HepG2 (cell line): ENCODE measurements around the gene PRR22. TPM values are rescaled to one million over a fixed set of nuclear protein-coding genes. Genes with fewer than 3 reads are reported as not detected.

Experiments used
- HMG20B ChIP-seq: conservative IDR thresholded peaks from 2 replicates; pipeline ENCODE4 v1.6.1; 2016; ENCODE audit warnings: missing genetic modification reagents, missing compliant biosample characterization
- HOXA3 ChIP-seq: sonication (generic); formaldehyde crosslinking; IDR thresholded peaks from 2 replicates; pipeline ENCODE4 v1.5.0; 2020; ENCODE audit warnings: missing genetic modification reagents
- NR2F6 ChIP-seq, 2 experiments: IDR thresholded peaks; 2 replicates each; pipeline ENCODE4 v1.6.1; 2016; ENCODE audit warnings: antibody characterized with exemption in 1 of 2, mild to moderate bottlenecking in 1 of 2
- SIX1 ChIP-seq: sonication (generic); formaldehyde crosslinking; IDR thresholded peaks from 2 replicates; pipeline ENCODE4 v1.4.0; 2020; ENCODE audit warnings: missing genetic modification reagents, borderline replicate concordance
- SMARCE1 ChIP-seq: fragments of 450-650 bp; IDR thresholded peaks from 2 replicates; pipeline ENCODE4 v1.6.1; 2017; ENCODE audit warnings: borderline replicate concordance
- SP4 ChIP-seq: sonication (generic); formaldehyde crosslinking; IDR thresholded peaks from 2 replicates; pipeline ENCODE4 v1.8.1; 2023; ENCODE audit warnings: mild to moderate bottlenecking, missing genetic modification reagents
- ZNF121 ChIP-seq: sonication (generic); formaldehyde crosslinking; IDR thresholded peaks from 2 replicates; pipeline ENCODE4 v1.5.0; 2020; ENCODE audit warnings: mild to moderate bottlenecking, missing genetic modification reagents
- ZNF292 ChIP-seq: sonication (generic); formaldehyde crosslinking; IDR thresholded peaks from 2 replicates; pipeline ENCODE4 v1.8.1; 2022; ENCODE audit warnings: mild to moderate bottlenecking, low read depth, missing genetic modification reagents, borderline replicate concordance
- ZNF672 ChIP-seq: sonication (generic); formaldehyde crosslinking; IDR thresholded peaks from 2 replicates; pipeline ENCODE4 v1.8.1; 2022; ENCODE audit warnings: missing genetic modification reagents
- polyA plus RNA-seq, 8 experiments: library from polyadenylated mRNA; depleted of rRNA in 3 of 8; stranded (reverse) in 7 of 8; unstranded in 1 of 8; fragments of >200 nt; fragmentation: Illumina TruSeq in 4 of 8; extraction: Trizol in 4 of 8; gene quantifications; 2 replicates each; pipeline versions ENCODE4 v1.2.1 to v1.2.3, GENCODE V29; 2011 to 2016; ENCODE audit warnings: low read depth in 4 of 8, missing spikeins in 1 of 8, mixed read lengths in 1 of 8; ENCODE audit not compliant: insufficient read depth in 1 of 8
- total RNA-seq, 5 experiments: library from RNA; depleted of rRNA; stranded (reverse); fragments of >200 nt; fragmentation: Illumina TruSeq; extraction: Trizol; gene quantifications; 2 replicates each; pipeline ENCODE4 v1.2.3, GENCODE V29; 2016; ENCODE audit warnings: low read depth in 1 of 5
- TF ChIP-seq, protein P1 (sequence below): IDR thresholded peaks from 2 replicates; pipeline ENCODE4 v1.6.1; 2012; ENCODE audit warnings: low read length, improper control_type of control experiment
- TF ChIP-seq, protein P2 (sequence below): sonication (generic); formaldehyde crosslinking; conservative IDR thresholded peaks from 2 replicates; pipeline ENCODE4 v1.4.0; 2020; ENCODE audit warnings: missing genetic modification reagents
- TF ChIP-seq, protein P3 (sequence below): IDR thresholded peaks from 2 replicates; pipeline ENCODE4 v1.6.1; 2012; ENCODE audit warnings: inconsistent platforms
- TF ChIP-seq, protein P4 (sequence below), 2 experiments: IDR thresholded peaks; 2 replicates each; pipeline ENCODE4 v1.6.1; 2011 to 2012; ENCODE audit warnings: low read length in 2 of 2, borderline replicate concordance in 1 of 2, low read depth in 1 of 2, mild to moderate bottlenecking in 1 of 2, moderate library complexity in 1 of 2
- TF ChIP-seq, protein P5 (sequence below): IDR thresholded peaks from 2 replicates; pipeline ENCODE4 v1.6.1; 2016
- TF ChIP-seq, protein P6 (sequence below): sonication (generic); formaldehyde crosslinking; conservative IDR thresholded peaks from 2 replicates; pipeline ENCODE4 v1.8.0; 2022; ENCODE audit warnings: missing genetic modification reagents
- TF ChIP-seq, protein P7 (sequence below): sonication (generic); formaldehyde crosslinking; IDR thresholded peaks from 2 replicates; pipeline ENCODE4 v1.5.1; 2020; ENCODE audit warnings: missing genetic modification reagents, mild to moderate bottlenecking, borderline replicate concordance

PRR22 gene
- total and polyA plus RNA-seq, 2 of the 13 experiments (the other 11 are each of a cell fraction or from before 2014, with no cell fraction given) = 0.84 to 2.3 TPM

DNA sequence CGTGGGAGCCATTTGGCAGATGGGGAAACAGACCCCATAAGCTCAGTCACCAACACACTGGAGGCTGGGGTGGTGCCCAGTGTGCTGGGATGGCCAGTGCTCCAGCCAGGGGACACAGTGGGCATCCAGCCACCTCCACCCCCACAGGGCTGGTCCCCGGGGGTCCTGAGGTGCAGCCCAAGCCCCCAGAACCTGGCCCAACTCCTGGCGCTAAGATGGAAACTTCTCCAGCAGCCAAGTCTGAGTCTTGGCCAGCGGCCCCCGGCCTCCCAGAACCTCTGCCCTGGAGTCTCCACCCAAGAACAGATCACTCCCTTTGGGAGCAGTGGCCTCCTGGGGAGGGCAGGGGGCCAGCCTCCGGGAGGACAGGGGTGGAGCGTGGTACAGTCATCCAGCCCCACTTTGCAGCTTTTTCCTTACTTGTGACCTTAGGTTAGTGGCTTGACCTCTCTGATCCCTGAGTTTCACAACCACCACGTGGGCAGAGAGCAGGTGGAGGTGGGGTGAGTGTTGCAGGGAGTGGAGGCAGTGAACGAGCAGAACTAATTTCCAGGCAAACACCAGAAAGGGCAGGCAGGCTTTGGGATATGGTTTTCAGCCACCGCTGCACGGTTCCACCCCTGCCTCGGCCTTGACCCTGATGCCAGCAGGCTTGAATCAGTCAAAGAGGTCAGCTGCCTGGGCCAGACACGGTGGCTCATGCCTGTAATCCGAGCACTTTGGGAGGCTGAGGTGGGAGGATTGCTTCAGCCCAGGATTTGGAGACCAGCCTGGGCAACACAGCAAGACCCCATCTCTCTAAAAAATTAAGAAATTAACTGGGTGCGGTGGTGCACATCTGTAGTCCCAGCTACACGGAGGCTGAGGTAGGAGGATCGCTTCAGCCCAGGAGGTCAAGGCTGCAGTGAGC is 16.1 kb upstream of the PRR22 start (continued):
- TF ChIP-seq, protein P1, sequence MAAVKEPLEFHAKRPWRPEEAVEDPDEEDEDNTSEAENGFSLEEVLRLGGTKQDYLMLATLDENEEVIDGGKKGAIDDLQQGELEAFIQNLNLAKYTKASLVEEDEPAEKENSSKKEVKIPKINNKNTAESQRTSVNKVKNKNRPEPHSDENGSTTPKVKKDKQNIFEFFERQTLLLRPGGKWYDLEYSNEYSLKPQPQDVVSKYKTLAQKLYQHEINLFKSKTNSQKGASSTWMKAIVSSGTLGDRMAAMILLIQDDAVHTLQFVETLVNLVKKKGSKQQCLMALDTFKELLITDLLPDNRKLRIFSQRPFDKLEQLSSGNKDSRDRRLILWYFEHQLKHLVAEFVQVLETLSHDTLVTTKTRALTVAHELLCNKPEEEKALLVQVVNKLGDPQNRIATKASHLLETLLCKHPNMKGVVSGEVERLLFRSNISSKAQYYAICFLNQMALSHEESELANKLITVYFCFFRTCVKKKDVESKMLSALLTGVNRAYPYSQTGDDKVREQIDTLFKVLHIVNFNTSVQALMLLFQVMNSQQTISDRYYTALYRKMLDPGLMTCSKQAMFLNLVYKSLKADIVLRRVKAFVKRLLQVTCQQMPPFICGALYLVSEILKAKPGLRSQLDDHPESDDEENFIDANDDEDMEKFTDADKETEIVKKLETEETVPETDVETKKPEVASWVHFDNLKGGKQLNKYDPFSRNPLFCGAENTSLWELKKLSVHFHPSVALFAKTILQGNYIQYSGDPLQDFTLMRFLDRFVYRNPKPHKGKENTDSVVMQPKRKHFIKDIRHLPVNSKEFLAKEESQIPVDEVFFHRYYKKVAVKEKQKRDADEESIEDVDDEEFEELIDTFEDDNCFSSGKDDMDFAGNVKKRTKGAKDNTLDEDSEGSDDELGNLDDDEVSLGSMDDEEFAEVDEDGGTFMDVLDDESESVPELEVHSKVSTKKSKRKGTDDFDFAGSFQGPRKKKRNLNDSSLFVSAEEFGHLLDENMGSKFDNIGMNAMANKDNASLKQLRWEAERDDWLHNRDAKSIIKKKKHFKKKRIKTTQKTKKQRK = no peak
- TF ChIP-seq SIX1 (peak; percentile 78; the same call in 1 of the 2 replicates), ZNF121 (CRISPR knock-in tag) (peak; percentile 100), HOXA3 (CRISPR knock-in tag) (peak; percentile 48), NR2F6 (IDR thresholded peaks at IDR 0.05) (peak; percentile 94), NR2F6 (CRISPR knock-in tag; IDR thresholded peaks at IDR 0.05) (peak; percentile 95), SP4 (CRISPR knock-in tag) (no peak), ZNF292 (CRISPR knock-in tag) (peak; percentile 80; the same call in 1 of the 2 replicates), HMG20B (no peak), ZNF672 (CRISPR knock-in tag) (no peak), SMARCE1 (no peak)
- TF ChIP-seq, protein P2, sequence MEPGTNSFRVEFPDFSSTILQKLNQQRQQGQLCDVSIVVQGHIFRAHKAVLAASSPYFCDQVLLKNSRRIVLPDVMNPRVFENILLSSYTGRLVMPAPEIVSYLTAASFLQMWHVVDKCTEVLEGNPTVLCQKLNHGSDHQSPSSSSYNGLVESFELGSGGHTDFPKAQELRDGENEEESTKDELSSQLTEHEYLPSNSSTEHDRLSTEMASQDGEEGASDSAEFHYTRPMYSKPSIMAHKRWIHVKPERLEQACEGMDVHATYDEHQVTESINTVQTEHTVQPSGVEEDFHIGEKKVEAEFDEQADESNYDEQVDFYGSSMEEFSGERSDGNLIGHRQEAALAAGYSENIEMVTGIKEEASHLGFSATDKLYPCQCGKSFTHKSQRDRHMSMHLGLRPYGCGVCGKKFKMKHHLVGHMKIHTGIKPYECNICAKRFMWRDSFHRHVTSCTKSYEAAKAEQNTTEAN = 0 out of 2 replicates have a peak, but pooled peaks have one; percentile 35
- TF ChIP-seq, protein P3, sequence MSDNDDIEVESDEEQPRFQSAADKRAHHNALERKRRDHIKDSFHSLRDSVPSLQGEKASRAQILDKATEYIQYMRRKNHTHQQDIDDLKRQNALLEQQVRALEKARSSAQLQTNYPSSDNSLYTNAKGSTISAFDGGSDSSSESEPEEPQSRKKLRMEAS = peak; percentile 77
- TF ChIP-seq, protein P4, sequence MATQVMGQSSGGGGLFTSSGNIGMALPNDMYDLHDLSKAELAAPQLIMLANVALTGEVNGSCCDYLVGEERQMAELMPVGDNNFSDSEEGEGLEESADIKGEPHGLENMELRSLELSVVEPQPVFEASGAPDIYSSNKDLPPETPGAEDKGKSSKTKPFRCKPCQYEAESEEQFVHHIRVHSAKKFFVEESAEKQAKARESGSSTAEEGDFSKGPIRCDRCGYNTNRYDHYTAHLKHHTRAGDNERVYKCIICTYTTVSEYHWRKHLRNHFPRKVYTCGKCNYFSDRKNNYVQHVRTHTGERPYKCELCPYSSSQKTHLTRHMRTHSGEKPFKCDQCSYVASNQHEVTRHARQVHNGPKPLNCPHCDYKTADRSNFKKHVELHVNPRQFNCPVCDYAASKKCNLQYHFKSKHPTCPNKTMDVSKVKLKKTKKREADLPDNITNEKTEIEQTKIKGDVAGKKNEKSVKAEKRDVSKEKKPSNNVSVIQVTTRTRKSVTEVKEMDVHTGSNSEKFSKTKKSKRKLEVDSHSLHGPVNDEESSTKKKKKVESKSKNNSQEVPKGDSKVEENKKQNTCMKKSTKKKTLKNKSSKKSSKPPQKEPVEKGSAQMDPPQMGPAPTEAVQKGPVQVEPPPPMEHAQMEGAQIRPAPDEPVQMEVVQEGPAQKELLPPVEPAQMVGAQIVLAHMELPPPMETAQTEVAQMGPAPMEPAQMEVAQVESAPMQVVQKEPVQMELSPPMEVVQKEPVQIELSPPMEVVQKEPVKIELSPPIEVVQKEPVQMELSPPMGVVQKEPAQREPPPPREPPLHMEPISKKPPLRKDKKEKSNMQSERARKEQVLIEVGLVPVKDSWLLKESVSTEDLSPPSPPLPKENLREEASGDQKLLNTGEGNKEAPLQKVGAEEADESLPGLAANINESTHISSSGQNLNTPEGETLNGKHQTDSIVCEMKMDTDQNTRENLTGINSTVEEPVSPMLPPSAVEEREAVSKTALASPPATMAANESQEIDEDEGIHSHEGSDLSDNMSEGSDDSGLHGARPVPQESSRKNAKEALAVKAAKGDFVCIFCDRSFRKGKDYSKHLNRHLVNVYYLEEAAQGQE (IDR thresholded peaks at IDR 0.05; ENCODE audit: borderline replicate concordance in 1 of 2, low read depth in 1 of 2, low read length in 2 of 2) = no peak
- TF ChIP-seq, protein P5, sequence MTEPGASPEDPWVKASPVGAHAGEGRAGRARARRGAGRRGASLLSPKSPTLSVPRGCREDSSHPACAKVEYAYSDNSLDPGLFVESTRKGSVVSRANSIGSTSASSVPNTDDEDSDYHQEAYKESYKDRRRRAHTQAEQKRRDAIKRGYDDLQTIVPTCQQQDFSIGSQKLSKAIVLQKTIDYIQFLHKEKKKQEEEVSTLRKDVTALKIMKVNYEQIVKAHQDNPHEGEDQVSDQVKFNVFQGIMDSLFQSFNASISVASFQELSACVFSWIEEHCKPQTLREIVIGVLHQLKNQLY (CRISPR knock-in tag) = peak; percentile 54; the same call in 1 of the 2 replicates
- TF ChIP-seq, protein P6, sequence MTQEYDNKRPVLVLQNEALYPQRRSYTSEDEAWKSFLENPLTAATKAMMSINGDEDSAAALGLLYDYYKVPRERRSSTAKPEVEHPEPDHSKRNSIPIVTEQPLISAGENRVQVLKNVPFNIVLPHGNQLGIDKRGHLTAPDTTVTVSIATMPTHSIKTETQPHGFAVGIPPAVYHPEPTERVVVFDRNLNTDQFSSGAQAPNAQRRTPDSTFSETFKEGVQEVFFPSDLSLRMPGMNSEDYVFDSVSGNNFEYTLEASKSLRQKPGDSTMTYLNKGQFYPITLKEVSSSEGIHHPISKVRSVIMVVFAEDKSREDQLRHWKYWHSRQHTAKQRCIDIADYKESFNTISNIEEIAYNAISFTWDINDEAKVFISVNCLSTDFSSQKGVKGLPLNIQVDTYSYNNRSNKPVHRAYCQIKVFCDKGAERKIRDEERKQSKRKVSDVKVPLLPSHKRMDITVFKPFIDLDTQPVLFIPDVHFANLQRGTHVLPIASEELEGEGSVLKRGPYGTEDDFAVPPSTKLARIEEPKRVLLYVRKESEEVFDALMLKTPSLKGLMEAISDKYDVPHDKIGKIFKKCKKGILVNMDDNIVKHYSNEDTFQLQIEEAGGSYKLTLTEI (CRISPR knock-in tag) = no peak
- TF ChIP-seq, protein P7, sequence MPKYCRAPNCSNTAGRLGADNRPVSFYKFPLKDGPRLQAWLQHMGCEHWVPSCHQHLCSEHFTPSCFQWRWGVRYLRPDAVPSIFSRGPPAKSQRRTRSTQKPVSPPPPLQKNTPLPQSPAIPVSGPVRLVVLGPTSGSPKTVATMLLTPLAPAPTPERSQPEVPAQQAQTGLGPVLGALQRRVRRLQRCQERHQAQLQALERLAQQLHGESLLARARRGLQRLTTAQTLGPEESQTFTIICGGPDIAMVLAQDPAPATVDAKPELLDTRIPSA (CRISPR knock-in tag) = no peak
